ENCODE measurements around the gene POLR2H. TPM values are rescaled to one million over a fixed set of nuclear protein-coding genes. Genes with fewer than 3 reads are reported as not detected.

The POLR2H gene
- polyA plus RNA-seq, 1 of the 3 experiments (the other 2 are of a cell fraction), result 206 TPM

GRCh38 chr3:184315871-184316661 is 45.4 kb upstream of the POLR2H start:
- Histone ChIP-seq H3K9ac (peak overlapping the region; percentile 94), H3K9me2 (no peaks in the 10 kb centered on the region), H3F3A (replicated peaks; ENCODE audit: insufficient read depth) (peaks cover 40% of the 10 kb centered on the region), H3K36me3 (replicated peaks in 1 of 2; ENCODE audit: control insufficient read depth in 1 of 2, insufficient read depth in 2 of 2, low read length in 1 of 2) (peaks cover 20 to 21% of the 10 kb centered on the region in 2 experiments), H3K4me2 (peak overlapping the region; percentile 99), H3K27ac (ENCODE audit: low read depth in 2 of 2, low read length in 1 of 2) (peak overlapping the region; percentile 86 to 89), H3K4me1 (ENCODE audit: control insufficient read depth in 1 of 2, insufficient read depth in 2 of 2, low read depth in 1 of 2, low read length in 1 of 2) (peaks cover 31 to 38% of the 10 kb centered on the region in 2 experiments; a peak in 3 of 4 replicates), H3K9me3 (no peaks in the 10 kb centered on the region), H2AFZ (ENCODE audit: low read depth) (no peak overlapping the region), H3K4me3 (ENCODE audit: low read depth in 2 of 2, low read length in 1 of 2) (peak overlapping the region; percentile 64 to 70), H4K20me1 (ENCODE audit: insufficient read depth) (peaks cover 52% of the 10 kb centered on the region), H3K79me2 (ENCODE audit: insufficient read depth) (peaks cover 63% of the 10 kb centered on the region), H3K27me3 (ENCODE audit: insufficient read depth) (no peaks in the 10 kb centered on the region)
- CTCF ChIA-PET, result interaction anchor here (1.0 kb wide), 1 partner anchor 66 kb away, joined by 3 read pairs; the partner anchor contains the start of gene EEF1AKMT4
- POLR2A ChIA-PET, result interaction anchor here (2.2 to 2.3 kb wide), 2 partner anchors 11 to 21 kb away, joined by 5 to 8 read pairs; partner anchors contain the start of gene FAM131A
- peak; percentile 50 for DNase-seq
- no peak for TF ChIP-seq NRF1 (IDR thresholded peaks at IDR 0.05; ENCODE audit: low read depth, low read length)
- TF ChIP-seq EZH2phosphoT487 (IDR thresholded peaks at IDR 0.05; ENCODE audit: borderline replicate concordance, low read depth), result no peak
- no peak for TF ChIP-seq FOXJ3 (CRISPR knock-in tag; IDR thresholded peaks at IDR 0.05)
- no peak for TF ChIP-seq CTCF (IDR thresholded peaks at IDR 0.05)
- no peak for TF ChIP-seq FOSL2 (IDR thresholded peaks at IDR 0.05; ENCODE audit: borderline replicate concordance, low read depth)
- no peak for TF ChIP-seq TCF12 (IDR thresholded peaks at IDR 0.05)
- no peak for TF ChIP-seq PBX3 (IDR thresholded peaks at IDR 0.05)
- no peak for TF ChIP-seq MAX (IDR thresholded peaks at IDR 0.05; ENCODE audit: low read depth)
- TF ChIP-seq IRF3 (IDR thresholded peaks at IDR 0.05; ENCODE audit: low read depth, low read length), result no peak
- no peak for TF ChIP-seq USF1 (IDR thresholded peaks at IDR 0.05; ENCODE audit: borderline replicate concordance, low read depth)
- no peak for TF ChIP-seq SIN3A (IDR thresholded peaks at IDR 0.05; ENCODE audit: borderline replicate concordance, low read depth, low read length)
- no peak for TF ChIP-seq REST (IDR thresholded peaks at IDR 0.05; ENCODE audit: low read depth, low read length)
- no peak for TF ChIP-seq GATA2 (CRISPR knock-in tag; IDR thresholded peaks at IDR 0.05)
- WGBS (ENCODE audit: low lambda C conversion rate), result 11% methylated on average over 13 of the region's 16 CpGs

Measured in SK-N-SH (cell line).